Measurements from ENCODE around the gene CNNM3. TPM values are rescaled to one million over a fixed set of nuclear protein-coding genes. Genes with fewer than 3 reads are reported as not detected.

CNNM3 gene
- total and polyA plus RNA-seq, 4 donors, result 10.0 to 19.8 (median 16.1) TPM

GRCh38 chr2:96879545-96880040 lies 63.5 kb downstream of the CNNM3 start:
- no peaks in the 10 kb centered on the region for H3K9me3 ChIP-seq (ENCODE audit: control insufficient read depth in 4 of 4, low read length in 3 of 4)
- no peaks in the 10 kb centered on the region for H3K36me3 ChIP-seq (ENCODE audit: control insufficient read depth in 4 of 4, insufficient read depth in 3 of 4, low read depth in 1 of 4, low read length in 3 of 4)
- TF ChIP-seq TAF1 (conservative IDR thresholded peaks at IDR 0.05) (no peak), FOXA2 (IDR thresholded peaks at IDR 0.05) (no peak), MAX (IDR thresholded peaks at IDR 0.05) (no peak), NR2F2 (IDR thresholded peaks at IDR 0.05) (no peak), RXRA (IDR thresholded peaks at IDR 0.05) (no peak), SP1 (IDR thresholded peaks at IDR 0.05) (no peak), HNF4A (conservative IDR thresholded peaks at IDR 0.05) (no peak)
- TF ChIP-seq, protein P1, sequence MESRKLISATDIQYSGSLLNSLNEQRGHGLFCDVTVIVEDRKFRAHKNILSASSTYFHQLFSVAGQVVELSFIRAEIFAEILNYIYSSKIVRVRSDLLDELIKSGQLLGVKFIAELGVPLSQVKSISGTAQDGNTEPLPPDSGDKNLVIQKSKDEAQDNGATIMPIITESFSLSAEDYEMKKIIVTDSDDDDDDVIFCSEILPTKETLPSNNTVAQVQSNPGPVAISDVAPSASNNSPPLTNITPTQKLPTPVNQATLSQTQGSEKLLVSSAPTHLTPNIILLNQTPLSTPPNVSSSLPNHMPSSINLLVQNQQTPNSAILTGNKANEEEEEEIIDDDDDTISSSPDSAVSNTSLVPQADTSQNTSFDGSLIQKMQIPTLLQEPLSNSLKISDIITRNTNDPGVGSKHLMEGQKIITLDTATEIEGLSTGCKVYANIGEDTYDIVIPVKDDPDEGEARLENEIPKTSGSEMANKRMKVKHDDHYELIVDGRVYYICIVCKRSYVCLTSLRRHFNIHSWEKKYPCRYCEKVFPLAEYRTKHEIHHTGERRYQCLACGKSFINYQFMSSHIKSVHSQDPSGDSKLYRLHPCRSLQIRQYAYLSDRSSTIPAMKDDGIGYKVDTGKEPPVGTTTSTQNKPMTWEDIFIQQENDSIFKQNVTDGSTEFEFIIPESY (IDR thresholded peaks at IDR 0.05), result no peak
- no peak overlapping the region for H3K9ac ChIP-seq (ENCODE audit: low read depth in 1 of 2, low read length in 2 of 2)
- H3K27me3 ChIP-seq (ENCODE audit: control insufficient read depth in 4 of 4, insufficient read depth in 4 of 4, low read length in 3 of 4), result no peaks in the 10 kb centered on the region
- no peaks in the 10 kb centered on the region for H3K4me1 ChIP-seq (ENCODE audit: control insufficient read depth in 4 of 4, insufficient read depth in 4 of 4, low read length in 3 of 4)
- 94% methylated on average over 18 of the region's 18 CpGs for WGBS
- DNase-seq (ENCODE audit: low spot score), result no peak
- no peak overlapping the region for H3K27ac ChIP-seq (ENCODE audit: low read depth in 1 of 2, low read length in 2 of 2)
- H3K4me3 ChIP-seq (ENCODE audit: low read depth in 1 of 3, low read length in 3 of 3), result no peak overlapping the region

DNA sequence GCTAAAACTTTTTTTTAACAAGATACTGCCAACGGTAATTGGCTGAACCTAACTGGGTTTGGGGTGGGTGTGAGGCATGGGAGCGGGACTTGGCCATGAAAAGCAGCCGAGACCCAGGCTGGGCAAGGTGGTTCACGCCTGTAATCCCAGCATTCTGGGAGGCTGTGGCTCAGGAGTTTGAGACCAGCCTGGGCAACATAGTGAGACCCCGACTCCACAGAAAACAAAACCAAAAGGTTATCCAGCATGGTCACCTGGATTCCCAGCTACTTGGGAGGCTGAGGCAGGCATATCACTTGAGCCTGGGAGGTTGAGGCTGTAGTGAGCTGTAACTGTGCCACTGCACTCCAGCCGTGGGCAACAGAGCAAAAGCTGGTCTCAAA lies 64.8 kb downstream of the CNNM3 start:
- no peaks in the 10 kb centered on the region for H3K9me3 ChIP-seq (ENCODE audit: control insufficient read depth in 4 of 4, low read length in 3 of 4)

More for the DNA sequence above, 64.8 kb downstream of the CNNM3 start:
- Histone ChIP-seq H3K27me3 (ENCODE audit: control insufficient read depth in 4 of 4, insufficient read depth in 4 of 4, low read length in 3 of 4) (no peaks in the 10 kb centered on the region), H3K4me1 (ENCODE audit: control insufficient read depth in 4 of 4, insufficient read depth in 4 of 4, low read length in 3 of 4) (peaks cover 0 to 11% (median 0%) of the 10 kb centered on the region in 4 donors), H3K9ac (ENCODE audit: low read depth in 1 of 2, low read length in 2 of 2) (no peak overlapping the region), H3K36me3 (ENCODE audit: control insufficient read depth in 4 of 4, insufficient read depth in 3 of 4, low read depth in 1 of 4, low read length in 3 of 4) (no peaks in the 10 kb centered on the region), H3K4me3 (ENCODE audit: low read depth in 1 of 3, low read length in 3 of 3) (no peak overlapping the region), H3K27ac (ENCODE audit: low read depth in 1 of 2, low read length in 2 of 2) (no peak overlapping the region)
- WGBS, result 94% methylated on average over 6 of the region's 6 CpGs
- TF ChIP-seq YY1 (IDR thresholded peaks at IDR 0.05) (no peak), EGR1 (IDR thresholded peaks at IDR 0.05; ENCODE audit: low read depth in 2 of 2) (no peak), RAD21 (IDR thresholded peaks at IDR 0.05) (no peak), RXRA (IDR thresholded peaks at IDR 0.05) (no peak), HNF4A (conservative IDR thresholded peaks at IDR 0.05) (no peak), TAF1 (conservative IDR thresholded peaks at IDR 0.05) (no peak), FOXA2 (IDR thresholded peaks at IDR 0.05) (no peak), MAX (IDR thresholded peaks at IDR 0.05) (no peak)
- TF ChIP-seq, protein P1 (IDR thresholded peaks at IDR 0.05), result no peak
- TF ChIP-seq, protein P2, sequence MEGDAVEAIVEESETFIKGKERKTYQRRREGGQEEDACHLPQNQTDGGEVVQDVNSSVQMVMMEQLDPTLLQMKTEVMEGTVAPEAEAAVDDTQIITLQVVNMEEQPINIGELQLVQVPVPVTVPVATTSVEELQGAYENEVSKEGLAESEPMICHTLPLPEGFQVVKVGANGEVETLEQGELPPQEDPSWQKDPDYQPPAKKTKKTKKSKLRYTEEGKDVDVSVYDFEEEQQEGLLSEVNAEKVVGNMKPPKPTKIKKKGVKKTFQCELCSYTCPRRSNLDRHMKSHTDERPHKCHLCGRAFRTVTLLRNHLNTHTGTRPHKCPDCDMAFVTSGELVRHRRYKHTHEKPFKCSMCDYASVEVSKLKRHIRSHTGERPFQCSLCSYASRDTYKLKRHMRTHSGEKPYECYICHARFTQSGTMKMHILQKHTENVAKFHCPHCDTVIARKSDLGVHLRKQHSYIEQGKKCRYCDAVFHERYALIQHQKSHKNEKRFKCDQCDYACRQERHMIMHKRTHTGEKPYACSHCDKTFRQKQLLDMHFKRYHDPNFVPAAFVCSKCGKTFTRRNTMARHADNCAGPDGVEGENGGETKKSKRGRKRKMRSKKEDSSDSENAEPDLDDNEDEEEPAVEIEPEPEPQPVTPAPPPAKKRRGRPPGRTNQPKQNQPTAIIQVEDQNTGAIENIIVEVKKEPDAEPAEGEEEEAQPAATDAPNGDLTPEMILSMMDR (IDR thresholded peaks at IDR 0.05; ENCODE audit: low read depth, low read length, missing input control), result no peak
- no peak for DNase-seq (ENCODE audit: low spot score)

Data from liver (tissue), 9 donors.